ENCODE data around the gene MAGI2. TPM values are rescaled to one million over a fixed set of nuclear protein-coding genes. Genes with fewer than 3 reads are reported as not detected.

MAGI2 gene
- total RNA-seq, 1 experiment from 2014 or later = 0.22 TPM

DNA sequence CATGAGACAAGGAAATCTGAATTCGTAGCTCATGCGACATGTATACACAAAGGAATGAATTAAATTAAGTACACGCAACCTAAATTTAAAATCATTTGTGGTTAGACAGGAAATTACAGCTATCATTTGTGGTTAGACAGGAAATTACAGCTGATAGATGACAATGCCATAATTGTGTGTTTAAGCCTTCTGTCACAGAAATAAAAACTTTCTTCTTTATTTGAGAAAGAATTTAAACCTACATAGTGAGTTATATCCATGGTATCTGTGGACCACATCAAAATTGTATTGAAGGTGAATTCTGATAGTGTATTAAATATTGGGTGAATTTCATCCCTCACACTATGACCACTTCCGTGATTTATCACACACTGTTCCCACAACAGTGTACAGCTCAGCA lies 362.9 kb downstream of the MAGI2 start:
- Histone ChIP-seq H3K9me2 (ENCODE audit: insufficient read depth) (no peaks in the 10 kb centered on the region), H3K4me2 (ENCODE audit: low read length) (no peak overlapping the region), H2AFZ (ENCODE audit: low read depth, low read length, poor library complexity, severe bottlenecking) (no peak overlapping the region), H3K9me3 (ENCODE audit: control insufficient read depth in 1 of 2, insufficient read depth in 1 of 2, low read depth in 1 of 2, low read length in 2 of 2) (no peaks in the 10 kb centered on the region), H3K9ac (ENCODE audit: low read length) (no peak overlapping the region), H4K20me1 (ENCODE audit: insufficient read depth) (no peaks in the 10 kb centered on the region), H3K36me3 (ENCODE audit: control insufficient read depth in 1 of 2, insufficient read depth in 2 of 2, low read length in 2 of 2) (no peaks in the 10 kb centered on the region), H3K4me3 (replicated peaks in 1 of 2; ENCODE audit: low read depth in 1 of 2, low read length in 2 of 2) (no peak overlapping the region), H3K27me3 (ENCODE audit: insufficient read depth, low read length) (no peaks in the 10 kb centered on the region), H3K79me2 (ENCODE audit: insufficient read depth, low read length) (no peaks in the 10 kb centered on the region), H3K27ac (ENCODE audit: low read depth, low read length) (no peak overlapping the region), H3K4me1 (ENCODE audit: control insufficient read depth in 1 of 2, insufficient read depth in 2 of 2, low read length in 2 of 2) (no peaks in the 10 kb centered on the region)
- ATAC-seq = no peak
- CTCF ChIA-PET = no interaction called here
- intact Hi-C loops (cut with micrococcal nuclease) = no loop called here
- BruUV-seq (replicated peaks) = no TSS peak
- no peak for DNase-seq (ENCODE audit: low read depth, low spot score)
- no peak for TF ChIP-seq FOSL1 (IDR thresholded peaks at IDR 0.05; ENCODE audit: low read depth)
- TF ChIP-seq EZH2phosphoT487 (IDR thresholded peaks at IDR 0.05; ENCODE audit: borderline replicate concordance) = no peak
- no peak for TF ChIP-seq MAX (IDR thresholded peaks at IDR 0.05)
- no peak for TF ChIP-seq CBX3 (IDR thresholded peaks at IDR 0.05; ENCODE audit: low read depth)
- TF ChIP-seq TCF7L2 (IDR thresholded peaks at IDR 0.05; ENCODE audit: borderline replicate concordance, extremely low read depth, insufficient read depth, insufficient read length) = no peak
- TF ChIP-seq RAD21 (IDR thresholded peaks at IDR 0.05; ENCODE audit: low read depth) = no peak
- TF ChIP-seq CEBPB (IDR thresholded peaks at IDR 0.05; ENCODE audit: low read depth) = no peak
- no peak for TF ChIP-seq CTCF (IDR thresholded peaks at IDR 0.05 in 2 of 3, conservative IDR thresholded peaks at IDR 0.05 in 1 of 3; ENCODE audit: borderline replicate concordance in 1 of 3, insufficient read depth in 1 of 3, low read depth in 2 of 3, low read length in 2 of 3)
- TF ChIP-seq ELF1 (IDR thresholded peaks at IDR 0.05; ENCODE audit: borderline replicate concordance, low read depth) = no peak
- TF ChIP-seq JUND (IDR thresholded peaks at IDR 0.05) = no peak
- TF ChIP-seq, protein P1, sequence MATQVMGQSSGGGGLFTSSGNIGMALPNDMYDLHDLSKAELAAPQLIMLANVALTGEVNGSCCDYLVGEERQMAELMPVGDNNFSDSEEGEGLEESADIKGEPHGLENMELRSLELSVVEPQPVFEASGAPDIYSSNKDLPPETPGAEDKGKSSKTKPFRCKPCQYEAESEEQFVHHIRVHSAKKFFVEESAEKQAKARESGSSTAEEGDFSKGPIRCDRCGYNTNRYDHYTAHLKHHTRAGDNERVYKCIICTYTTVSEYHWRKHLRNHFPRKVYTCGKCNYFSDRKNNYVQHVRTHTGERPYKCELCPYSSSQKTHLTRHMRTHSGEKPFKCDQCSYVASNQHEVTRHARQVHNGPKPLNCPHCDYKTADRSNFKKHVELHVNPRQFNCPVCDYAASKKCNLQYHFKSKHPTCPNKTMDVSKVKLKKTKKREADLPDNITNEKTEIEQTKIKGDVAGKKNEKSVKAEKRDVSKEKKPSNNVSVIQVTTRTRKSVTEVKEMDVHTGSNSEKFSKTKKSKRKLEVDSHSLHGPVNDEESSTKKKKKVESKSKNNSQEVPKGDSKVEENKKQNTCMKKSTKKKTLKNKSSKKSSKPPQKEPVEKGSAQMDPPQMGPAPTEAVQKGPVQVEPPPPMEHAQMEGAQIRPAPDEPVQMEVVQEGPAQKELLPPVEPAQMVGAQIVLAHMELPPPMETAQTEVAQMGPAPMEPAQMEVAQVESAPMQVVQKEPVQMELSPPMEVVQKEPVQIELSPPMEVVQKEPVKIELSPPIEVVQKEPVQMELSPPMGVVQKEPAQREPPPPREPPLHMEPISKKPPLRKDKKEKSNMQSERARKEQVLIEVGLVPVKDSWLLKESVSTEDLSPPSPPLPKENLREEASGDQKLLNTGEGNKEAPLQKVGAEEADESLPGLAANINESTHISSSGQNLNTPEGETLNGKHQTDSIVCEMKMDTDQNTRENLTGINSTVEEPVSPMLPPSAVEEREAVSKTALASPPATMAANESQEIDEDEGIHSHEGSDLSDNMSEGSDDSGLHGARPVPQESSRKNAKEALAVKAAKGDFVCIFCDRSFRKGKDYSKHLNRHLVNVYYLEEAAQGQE (IDR thresholded peaks at IDR 0.05; ENCODE audit: low read depth) = no peak
- TF ChIP-seq ZNF274 (IDR thresholded peaks at IDR 0.05; ENCODE audit: low read depth, low read length) = no peak
- POLR2A ChIA-PET = no interaction called here
- RAD21 ChIA-PET (ENCODE audit: low non-redundant PET in 1 of 2, low total read pairs in 2 of 2, uncharacterized antibody in 2 of 2, unreplicated experiment in 2 of 2) = no interaction called here
